Endodermal cell (in vitro differentiated cells): ENCODE results near the gene USF2. TPM values are rescaled to one million over a fixed set of nuclear protein-coding genes. Genes with fewer than 3 reads are reported as not detected.

Experiments used
- DNase-seq: peaks from one replicate; pipeline ENCODE4 v3.0.0-alpha.2; 2017
- H3K27ac ChIP-seq: 2 replicates; pipeline ENCODE4 v1.5.1; 2013; ENCODE audit warnings: mild to moderate bottlenecking, low read depth, low read length, moderate library complexity
- H3K27me3 ChIP-seq: 2 replicates; pipeline ENCODE4 v1.6.1; 2013; ENCODE audit warnings: mild to moderate bottlenecking, low read length, moderate library complexity; ENCODE audit not compliant: insufficient read depth, control insufficient read depth, poor library complexity, severe bottlenecking
- H3K36me3 ChIP-seq: 2 replicates; pipeline ENCODE4 v1.7.0; 2013; ENCODE audit warnings: mild to moderate bottlenecking, low read length, moderate library complexity; ENCODE audit not compliant: control insufficient read depth, insufficient read depth
- H3K4me1 ChIP-seq: one replicate; pipeline ENCODE4 v1.7.0; 2013; ENCODE audit warnings: low read length; ENCODE audit not compliant: control insufficient read depth, insufficient read depth
- H3K4me3 ChIP-seq: 2 replicates; pipeline ENCODE4 v1.5.1; 2013; ENCODE audit warnings: mild to moderate bottlenecking, low read length, moderate library complexity
- H3K9ac ChIP-seq: 2 replicates; pipeline ENCODE4 v1.6.1; 2013; ENCODE audit warnings: mild to moderate bottlenecking, low read length, moderate library complexity; ENCODE audit not compliant: poor library complexity, severe bottlenecking; ENCODE audit errors: extremely low read depth
- H3K9me3 ChIP-seq: 2 replicates; pipeline ENCODE4 v1.6.1; 2013; ENCODE audit warnings: mild to moderate bottlenecking, low read length, moderate library complexity; ENCODE audit not compliant: control insufficient read depth
- H3K27ac Mint-ChIP-seq: 2 replicates; pipeline ENCODE4 v1.8.0; 2020; ENCODE audit warnings: mixed read lengths
- H3K27me3 Mint-ChIP-seq: 2 replicates; pipeline ENCODE4 v1.8.0; 2021; ENCODE audit warnings: mild to moderate bottlenecking, mixed read lengths; ENCODE audit not compliant: insufficient read depth
- H3K36me3 Mint-ChIP-seq: 2 replicates; pipeline ENCODE4 v1.8.0; 2020; ENCODE audit warnings: low read depth, mixed read lengths
- H3K4me1 Mint-ChIP-seq: 2 replicates; pipeline ENCODE4 v1.8.0; 2020; ENCODE audit warnings: mixed read lengths
- H3K4me3 Mint-ChIP-seq: 2 replicates; pipeline ENCODE4 v1.8.0; 2020; ENCODE audit warnings: mild to moderate bottlenecking, moderate library complexity, mixed read lengths
- H3K9me3 Mint-ChIP-seq: 2 replicates; pipeline ENCODE4 v1.8.0; 2020; ENCODE audit warnings: mild to moderate bottlenecking, mixed read lengths
- WGBS, 2 experiments: methylation state at CpG; one replicate each; pipeline versions ENCODE4 v1.1.5 to v1.1.7; 2013; ENCODE audit warnings: missing lambda C conversion rate in 2 of 2, mixed read lengths in 1 of 2; ENCODE audit not compliant: insufficient coverage in 1 of 2, insufficient read length in 1 of 2; 5-methylcytosine and 5-hydroxymethylcytosine counted together
- total RNA-seq, 2 donors: library from RNA; stranded (reverse); fragmentation: NEBNext Ultra II Directional in 1 of 2; extraction: Animal tissue kit (Norgen Biotek cat#: 25700) in 1 of 2; gene quantifications; 2 replicates in 1 of 2; 3 replicates in 1 of 2; pipeline ENCODE4 v1.2.1, GENCODE V29; 2021
- TF ChIP-seq, protein P1 (sequence below): fragments of 200-600 bp; sonication (generic); conservative IDR thresholded peaks from 2 replicates; pipeline ENCODE4 v1.5.0; 2021; ENCODE audit warnings: antibody characterized with exemption, mild to moderate bottlenecking

Gene USF2
- total RNA-seq, 2 donors from 2014 or later = 111 to 121 TPM

DNA sequence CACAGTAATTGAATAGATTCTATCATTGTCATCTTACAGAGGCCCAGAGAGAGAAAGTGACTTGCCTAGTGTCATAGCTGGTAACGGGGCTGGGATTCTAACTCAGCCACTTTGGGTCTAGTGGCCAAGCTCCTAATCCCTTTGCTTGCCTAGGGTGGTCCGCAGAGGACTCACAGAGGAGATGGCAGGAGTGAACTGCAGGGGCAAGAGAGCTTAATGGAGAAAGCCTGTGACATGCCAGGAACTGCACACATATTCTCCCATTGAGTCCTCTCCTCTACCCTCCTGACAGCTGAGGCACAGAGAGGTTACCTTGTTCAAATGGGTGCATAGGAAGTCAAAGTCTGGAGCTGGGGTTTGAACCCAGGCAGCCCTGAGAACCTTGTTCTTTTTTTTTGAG is 17.3 kb upstream of the USF2 start:
- no peak overlapping the region for H3K27ac Mint-ChIP-seq
- no peaks in the 10 kb centered on the region for H3K27me3 Mint-ChIP-seq

DNA sequence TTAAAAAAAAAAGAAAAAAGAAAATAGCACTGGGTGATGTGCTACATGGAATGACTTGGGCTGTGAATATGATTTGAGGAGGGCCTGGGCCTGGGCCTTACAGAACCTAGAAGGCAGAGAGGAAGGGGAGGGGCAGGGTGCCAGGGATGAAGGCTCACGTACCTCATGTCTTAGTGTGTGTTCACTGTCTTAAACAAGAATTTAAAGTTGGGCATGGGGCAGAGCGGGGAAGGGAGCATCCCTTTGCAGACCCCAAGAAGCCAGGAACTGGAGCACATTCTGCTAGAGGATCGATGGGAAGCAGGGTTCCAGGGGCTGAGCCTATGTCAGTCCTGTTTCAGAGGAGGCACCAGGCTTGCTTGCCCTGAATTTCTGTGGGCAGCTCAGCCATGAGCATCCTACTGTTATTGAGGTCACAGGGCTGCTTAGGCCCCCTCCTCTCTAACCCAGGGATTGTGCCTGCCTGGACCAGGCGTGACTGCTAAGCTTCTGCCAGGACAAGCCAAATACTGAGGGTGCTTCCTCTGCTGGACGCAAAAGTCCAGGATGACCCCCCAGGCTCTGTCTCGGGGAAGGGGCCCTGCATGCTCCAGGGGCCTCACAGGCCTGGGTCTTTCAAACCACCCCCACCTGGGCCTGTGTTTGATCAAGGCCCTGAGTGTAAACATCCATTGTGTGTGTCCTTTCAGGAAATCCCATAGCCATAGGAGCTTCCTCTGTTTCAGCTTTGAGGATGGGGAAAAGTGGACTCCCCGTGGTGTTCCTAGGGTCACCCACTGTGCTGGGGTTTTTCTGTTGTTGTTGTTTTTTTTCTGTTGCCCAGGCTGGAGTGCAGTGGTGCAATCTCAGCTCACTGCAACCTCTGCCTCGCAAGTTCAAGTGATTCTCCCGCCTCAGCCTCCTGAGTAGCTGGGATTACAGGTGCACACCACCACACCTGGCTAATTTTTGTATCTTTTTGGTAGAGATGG is 15.2 kb upstream of the USF2 start:
- 76 to 84% methylated on average over 8 to 9 of the region's 9 CpGs for WGBS, 2 experiments
- H3K27me3 ChIP-seq = no peaks in the 10 kb centered on the region

More for the DNA sequence above, 17.3 kb upstream of the USF2 start:
- H3K27me3 ChIP-seq = no peaks in the 10 kb centered on the region
- H3K9me3 ChIP-seq = no peaks in the 10 kb centered on the region
- TF ChIP-seq, protein P1, sequence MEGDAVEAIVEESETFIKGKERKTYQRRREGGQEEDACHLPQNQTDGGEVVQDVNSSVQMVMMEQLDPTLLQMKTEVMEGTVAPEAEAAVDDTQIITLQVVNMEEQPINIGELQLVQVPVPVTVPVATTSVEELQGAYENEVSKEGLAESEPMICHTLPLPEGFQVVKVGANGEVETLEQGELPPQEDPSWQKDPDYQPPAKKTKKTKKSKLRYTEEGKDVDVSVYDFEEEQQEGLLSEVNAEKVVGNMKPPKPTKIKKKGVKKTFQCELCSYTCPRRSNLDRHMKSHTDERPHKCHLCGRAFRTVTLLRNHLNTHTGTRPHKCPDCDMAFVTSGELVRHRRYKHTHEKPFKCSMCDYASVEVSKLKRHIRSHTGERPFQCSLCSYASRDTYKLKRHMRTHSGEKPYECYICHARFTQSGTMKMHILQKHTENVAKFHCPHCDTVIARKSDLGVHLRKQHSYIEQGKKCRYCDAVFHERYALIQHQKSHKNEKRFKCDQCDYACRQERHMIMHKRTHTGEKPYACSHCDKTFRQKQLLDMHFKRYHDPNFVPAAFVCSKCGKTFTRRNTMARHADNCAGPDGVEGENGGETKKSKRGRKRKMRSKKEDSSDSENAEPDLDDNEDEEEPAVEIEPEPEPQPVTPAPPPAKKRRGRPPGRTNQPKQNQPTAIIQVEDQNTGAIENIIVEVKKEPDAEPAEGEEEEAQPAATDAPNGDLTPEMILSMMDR = no peak
- no peak overlapping the region for H3K4me3 ChIP-seq
- H3K27ac ChIP-seq = no peak overlapping the region
- no peaks in the 10 kb centered on the region for H3K9me3 Mint-ChIP-seq
- H3K9ac ChIP-seq = no peak overlapping the region
- peak overlapping the region; percentile 100 for H3K4me3 Mint-ChIP-seq
- WGBS, 2 experiments = 57 to 98% methylated on average over 1 to 2 of the region's 2 CpGs
- no peak for DNase-seq
- peaks cover 8% of the 10 kb centered on the region for H3K4me1 ChIP-seq
- peaks cover 39% of the 10 kb centered on the region for H3K4me1 Mint-ChIP-seq
- peaks cover 54% of the 10 kb centered on the region for H3K36me3 ChIP-seq
- H3K36me3 Mint-ChIP-seq = peaks cover 57% of the 10 kb centered on the region

More for the DNA sequence above, 15.2 kb upstream of the USF2 start:
- H3K4me3 Mint-ChIP-seq = peak overlapping the region; percentile 31
- H3K9me3 Mint-ChIP-seq = no peaks in the 10 kb centered on the region
- TF ChIP-seq, protein P1 = no peak
- DNase-seq = peak; percentile 85
- H3K4me1 Mint-ChIP-seq = peaks cover 38% of the 10 kb centered on the region
- H3K27me3 Mint-ChIP-seq = no peaks in the 10 kb centered on the region
- Histone ChIP-seq H3K36me3 (peaks cover 73% of the 10 kb centered on the region), H3K9me3 (no peaks in the 10 kb centered on the region), H3K4me1 (peaks cover 8% of the 10 kb centered on the region), H3K4me3 (no peak overlapping the region), H3K27ac (no peak overlapping the region), H3K9ac (no peak overlapping the region)
- H3K36me3 Mint-ChIP-seq = peaks cover 75% of the 10 kb centered on the region
- peak overlapping the region; percentile 69 for H3K27ac Mint-ChIP-seq
